ENCODE results near the gene POMGNT2. TPM values are rescaled to one million over a fixed set of nuclear protein-coding genes. Genes with fewer than 3 reads are reported as not detected.

Gene POMGNT2
- total and polyA plus RNA-seq, 2 of the 8 experiments (the other 6 are each of a cell fraction or from before 2014, with no cell fraction given), result 13.6 to 35.7 TPM

DNA sequence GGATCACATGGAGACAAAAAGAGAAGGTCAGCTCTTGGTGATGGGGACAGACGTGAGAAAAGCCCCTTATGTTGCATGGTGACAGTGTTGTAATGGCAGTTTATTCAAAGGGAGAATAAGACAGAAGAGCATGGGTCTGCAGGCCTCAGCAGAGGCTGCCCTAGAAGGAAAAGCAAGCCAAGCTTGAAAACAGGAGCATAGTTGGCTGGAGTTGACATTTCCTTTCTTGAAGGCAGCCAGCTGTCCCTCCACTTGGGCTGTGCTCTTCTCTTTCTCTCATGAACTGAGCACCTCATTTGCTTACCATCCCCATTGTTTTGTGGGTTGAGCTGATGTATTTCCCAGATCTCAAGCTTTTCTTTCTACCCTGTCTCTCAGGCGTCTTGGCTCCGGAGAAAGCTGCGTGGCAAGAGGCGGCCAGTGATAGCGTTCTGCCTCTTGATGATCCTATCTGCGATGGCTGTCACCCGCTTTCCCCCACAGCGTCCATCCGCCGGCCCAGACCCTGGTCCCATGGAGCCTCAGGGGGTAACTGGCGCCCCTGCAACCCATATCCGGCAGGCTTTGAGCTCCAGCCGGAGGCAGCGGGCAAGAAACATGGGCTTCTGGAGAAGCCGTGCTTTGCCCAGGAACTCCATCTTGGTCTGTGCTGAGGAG is 73.9 kb downstream of the POMGNT2 start:
- Histone ChIP-seq H3K4me1 (replicated peaks in 1 of 4; ENCODE audit: control insufficient read depth in 3 of 4, insufficient read depth in 4 of 4, low read length in 3 of 4) (no peaks in the 10 kb centered on the region), H3K23ac (ENCODE audit: insufficient read length) (no peak overlapping the region), H3K9ac (replicated peaks in 1 of 4; ENCODE audit: extremely low read depth in 1 of 4, low read depth in 3 of 4, low read length in 3 of 4) (no peak overlapping the region), H3K79me2 (ENCODE audit: control insufficient read depth in 1 of 2, insufficient read depth in 2 of 2, low read length in 2 of 2) (no peaks in the 10 kb centered on the region), H2BK12ac (ENCODE audit: low read depth, low read length) (no peak overlapping the region), H2BK15ac (ENCODE audit: low read length) (no peak overlapping the region), H3K56ac (replicated peaks; ENCODE audit: insufficient read length, low read depth, low read length) (no peak overlapping the region), H2BK5ac (ENCODE audit: low read depth, low read length) (no peak overlapping the region), H2BK120ac (replicated peaks; ENCODE audit: low read depth, low read length) (no peak overlapping the region), H2AK5ac (ENCODE audit: low read depth, low read length) (no peak overlapping the region), H4K91ac (replicated peaks; ENCODE audit: insufficient read length, low read length) (no peak overlapping the region), H3K9me3 (ENCODE audit: insufficient read depth in 2 of 2, low read depth in 1 of 2, low read length in 1 of 2) (no peaks in the 10 kb centered on the region), H2BK20ac (ENCODE audit: low read length) (no peak overlapping the region), H3K4me3 (ENCODE audit: extremely low read depth in 1 of 4, insufficient read depth in 2 of 4, low read depth in 3 of 4, low read length in 4 of 4) (no peak overlapping the region), H4K8ac (ENCODE audit: extremely low read depth, insufficient read depth, low read length) (no peak overlapping the region), H3K4ac (replicated peaks; ENCODE audit: insufficient read length, low read depth, low read length) (no peak overlapping the region), H3K36me3 (ENCODE audit: control insufficient read depth in 2 of 4, insufficient read depth in 4 of 4, low read length in 3 of 4) (no peaks in the 10 kb centered on the region), H3K27ac (ENCODE audit: low read depth, low read length) (no peak overlapping the region), H3K18ac (ENCODE audit: extremely low read depth, low read length) (no peak overlapping the region), H4K20me1 (replicated peaks in 1 of 2; ENCODE audit: control insufficient read depth in 1 of 2, insufficient read depth in 2 of 2, low read length in 2 of 2) (peaks cover 0 to 1% of the 10 kb centered on the region in 2 experiments), H4K5ac (ENCODE audit: insufficient read length, low read depth, low read length) (no peak overlapping the region), H2AFZ (ENCODE audit: low read length) (no peak overlapping the region), H3K4me2 (ENCODE audit: insufficient read depth in 1 of 2, low read depth in 2 of 2, low read length in 2 of 2) (no peak overlapping the region), H3K23me2 (ENCODE audit: low read depth, low read length) (no peaks in the 10 kb centered on the region), H3K14ac (ENCODE audit: insufficient read length) (no peak overlapping the region), H3K27me3 (replicated peaks in 1 of 4; ENCODE audit: control insufficient read depth in 3 of 4, extremely low read depth in 1 of 4, insufficient read depth in 3 of 4, low read length in 3 of 4) (no peaks in the 10 kb centered on the region), H3K79me1 (ENCODE audit: low read depth, low read length) (no peaks in the 10 kb centered on the region)
- WGBS, 2 experiments (ENCODE audit: extremely low coverage in 1 of 2, insufficient coverage in 1 of 2, insufficient read length in 1 of 2, insufficient replicate concordance in 2 of 2, low coverage in 1 of 2, low lambda C conversion rate in 2 of 2, missing lambda C conversion rate in 1 of 2), result 90% methylated on average over 16 of the region's 16 CpGs; no CpG with 5 or more reads in 1 of the 2 experiments
- FAIRE-seq (no peak), DNase-seq (ENCODE audit: low read depth in 1 of 2, low spot score in 2 of 2) (no peak)
- ChIA-PET POLR2A (ENCODE audit: partially characterized antibody) (interaction anchor here (1.1 to 1.3 kb wide), 2 partner anchors 12 to 80 kb away, joined by 3 read pairs; no protein-coding TSS in a partner anchor), CTCF (ENCODE audit: partially characterized antibody) (interaction anchor here (0.6 to 1.2 kb wide), 3 partner anchors 40 to 212 kb away, joined by 3 to 4 read pairs (median 3); no protein-coding TSS in a partner anchor)
- TF ChIP-seq, protein P1, sequence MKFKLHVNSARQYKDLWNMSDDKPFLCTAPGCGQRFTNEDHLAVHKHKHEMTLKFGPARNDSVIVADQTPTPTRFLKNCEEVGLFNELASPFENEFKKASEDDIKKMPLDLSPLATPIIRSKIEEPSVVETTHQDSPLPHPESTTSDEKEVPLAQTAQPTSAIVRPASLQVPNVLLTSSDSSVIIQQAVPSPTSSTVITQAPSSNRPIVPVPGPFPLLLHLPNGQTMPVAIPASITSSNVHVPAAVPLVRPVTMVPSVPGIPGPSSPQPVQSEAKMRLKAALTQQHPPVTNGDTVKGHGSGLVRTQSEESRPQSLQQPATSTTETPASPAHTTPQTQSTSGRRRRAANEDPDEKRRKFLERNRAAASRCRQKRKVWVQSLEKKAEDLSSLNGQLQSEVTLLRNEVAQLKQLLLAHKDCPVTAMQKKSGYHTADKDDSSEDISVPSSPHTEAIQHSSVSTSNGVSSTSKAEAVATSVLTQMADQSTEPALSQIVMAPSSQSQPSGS (IDR thresholded peaks at IDR 0.05; ENCODE audit: low read length), result no peak
- TF ChIP-seq SIX5 (IDR thresholded peaks at IDR 0.05; ENCODE audit: low read depth, low read length) (no peak), KDM4A (IDR thresholded peaks at IDR 0.05; ENCODE audit: low read depth, low read length, severe bottlenecking) (no peak), RBBP5 (IDR thresholded peaks at IDR 0.05; ENCODE audit: borderline replicate concordance, low read depth, low read length) (no peak), SRF (IDR thresholded peaks at IDR 0.05; ENCODE audit: low read depth, low read length) (no peak), FOSL1 (IDR thresholded peaks at IDR 0.05; ENCODE audit: insufficient read depth, low read depth, low read length) (no peak), MAFK (IDR thresholded peaks at IDR 0.05; ENCODE audit: low read depth, low read length) (no peak), EP300 (IDR thresholded peaks at IDR 0.05; ENCODE audit: borderline replicate concordance in 1 of 2, low read depth in 2 of 2, low read length in 2 of 2) (no peak), SP2 (IDR thresholded peaks at IDR 0.05; ENCODE audit: low read length) (no peak), BRCA1 (IDR thresholded peaks at IDR 0.05; ENCODE audit: low read depth, low read length) (no peak)
